Omental fat pad (tissue), 4 donors: ENCODE measurements around the gene ARNT2. TPM values are rescaled to one million over a fixed set of nuclear protein-coding genes. Genes with fewer than 3 reads are reported as not detected.

ENCODE experiments used
- ATAC-seq: fragments of 150-250 bp; one replicate; pipeline ENCODE4 v1.9.1; 2016; ENCODE audit warnings: mild to moderate bottlenecking, moderate library complexity; ENCODE audit not compliant: low FRiP score
- DNase-seq: peaks from one replicate; pipeline ENCODE4 v3.0.0-alpha.2; 2019; ENCODE audit warnings: low spot score
- total RNA-seq, 4 donors: library from RNA; depleted of rRNA; stranded (reverse); fragments of >200 nt; gene quantifications; one replicate each; pipeline ENCODE4 v1.1.0, GENCODE V29; 2016
- TF ChIP-seq, protein P1 (sequence below), 3 donors: fragments of 450-650 bp; IDR thresholded peaks; one replicate each; pipeline ENCODE4 v1.5.1; 2016 to 2017; ENCODE audit warnings: antibody characterized with exemption in 3 of 3, mild to moderate bottlenecking in 3 of 3, moderate library complexity in 2 of 3

ARNT2 gene
- total RNA-seq, 4 donors from 2014 or later = 3.1 to 7.4 (median 3.4) TPM

GRCh38 chr15:80419546-80419945, 15.4 kb downstream of the ARNT2 start:
- TF ChIP-seq, protein P1, sequence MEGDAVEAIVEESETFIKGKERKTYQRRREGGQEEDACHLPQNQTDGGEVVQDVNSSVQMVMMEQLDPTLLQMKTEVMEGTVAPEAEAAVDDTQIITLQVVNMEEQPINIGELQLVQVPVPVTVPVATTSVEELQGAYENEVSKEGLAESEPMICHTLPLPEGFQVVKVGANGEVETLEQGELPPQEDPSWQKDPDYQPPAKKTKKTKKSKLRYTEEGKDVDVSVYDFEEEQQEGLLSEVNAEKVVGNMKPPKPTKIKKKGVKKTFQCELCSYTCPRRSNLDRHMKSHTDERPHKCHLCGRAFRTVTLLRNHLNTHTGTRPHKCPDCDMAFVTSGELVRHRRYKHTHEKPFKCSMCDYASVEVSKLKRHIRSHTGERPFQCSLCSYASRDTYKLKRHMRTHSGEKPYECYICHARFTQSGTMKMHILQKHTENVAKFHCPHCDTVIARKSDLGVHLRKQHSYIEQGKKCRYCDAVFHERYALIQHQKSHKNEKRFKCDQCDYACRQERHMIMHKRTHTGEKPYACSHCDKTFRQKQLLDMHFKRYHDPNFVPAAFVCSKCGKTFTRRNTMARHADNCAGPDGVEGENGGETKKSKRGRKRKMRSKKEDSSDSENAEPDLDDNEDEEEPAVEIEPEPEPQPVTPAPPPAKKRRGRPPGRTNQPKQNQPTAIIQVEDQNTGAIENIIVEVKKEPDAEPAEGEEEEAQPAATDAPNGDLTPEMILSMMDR (IDR thresholded peaks at IDR 0.05) = no peak
- no peak for ATAC-seq
- DNase-seq = no peak

GRCh38 chr15:80420658-80421057, 16.5 kb downstream of the ARNT2 start:
- ATAC-seq (no peak), DNase-seq (no peak)
- TF ChIP-seq, protein P1 (IDR thresholded peaks at IDR 0.05) = no peak

DNA sequence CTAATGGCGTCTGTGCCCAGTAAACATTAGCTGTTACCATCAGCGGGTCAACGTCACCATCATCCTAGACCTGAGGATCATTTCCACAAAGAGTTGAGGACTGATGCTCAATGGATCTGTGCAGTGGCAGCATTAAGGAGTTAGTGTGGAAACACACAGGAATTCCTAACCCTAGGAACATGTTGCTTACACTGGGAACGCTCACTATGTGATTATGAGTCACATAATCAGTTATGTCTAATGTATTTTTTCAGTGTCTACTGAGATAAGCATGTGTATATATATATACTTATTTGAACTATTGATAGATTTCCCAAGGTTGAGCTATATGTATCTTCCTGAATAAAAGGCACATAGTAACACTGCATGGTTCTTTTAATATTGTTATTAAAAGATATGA, 19.0 kb downstream of the ARNT2 start:
- TF ChIP-seq, protein P1 (IDR thresholded peaks at IDR 0.05) = no peak
- no peak for DNase-seq
- no peak for ATAC-seq

DNA sequence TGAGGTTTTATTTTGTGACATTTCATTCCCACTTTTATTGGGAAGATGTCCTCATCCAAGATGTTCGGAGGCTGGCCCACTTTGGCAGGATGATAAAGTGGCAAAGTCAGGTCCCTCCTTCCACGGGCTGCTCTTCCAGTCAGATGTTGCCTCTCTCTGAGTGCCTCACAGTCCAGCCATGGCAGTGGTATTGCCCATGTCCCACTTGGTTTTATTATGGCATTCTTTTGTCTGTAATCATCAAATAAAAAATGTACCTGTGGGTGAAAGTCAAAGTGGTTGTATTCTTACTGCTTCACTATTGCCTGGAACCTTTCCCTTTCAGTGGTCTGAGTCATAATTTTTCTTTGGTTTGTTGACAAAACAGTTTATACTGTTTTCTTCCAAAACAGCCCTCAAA, 20.2 kb downstream of the ARNT2 start:
- TF ChIP-seq, protein P1 (IDR thresholded peaks at IDR 0.05) = no peak
- no peak for ATAC-seq
- no peak for DNase-seq

GRCh38 chr15:80426316-80426715, 22.1 kb downstream of the ARNT2 start:
- TF ChIP-seq, protein P1 (IDR thresholded peaks at IDR 0.05) = no peak
- DNase-seq (no peak), ATAC-seq (no peak)

DNA sequence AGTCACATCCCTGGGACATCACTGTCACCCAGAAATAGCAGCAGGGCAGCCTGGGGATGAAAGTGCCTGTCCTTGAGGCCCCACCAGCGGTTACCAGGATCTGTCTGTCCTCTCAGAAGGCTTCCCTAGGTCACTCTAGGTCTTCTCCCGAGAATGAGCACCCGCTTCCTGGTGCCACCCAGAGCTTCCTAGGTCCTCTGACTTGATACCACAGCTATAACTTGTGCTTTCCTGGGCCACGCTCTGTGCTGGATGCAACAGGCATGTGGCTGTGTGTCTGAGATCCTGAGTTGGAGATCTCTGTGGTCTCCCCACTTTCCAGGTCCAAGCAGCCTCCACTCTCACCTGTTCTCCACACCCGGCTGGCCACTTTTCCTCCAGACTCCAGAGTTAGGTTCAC, 25.8 kb downstream of the ARNT2 start:
- ATAC-seq (no peak), DNase-seq (no peak)
- TF ChIP-seq, protein P1 (IDR thresholded peaks at IDR 0.05) = no peak

- DNase-seq = no peak
- TF ChIP-seq, protein P1 (IDR thresholded peaks at IDR 0.05) = no peak
- ATAC-seq = no peak
Measured at GRCh38 chr15:80431635-80432344, 27.6 kb downstream of the ARNT2 start.
